GM18499 (cell line): Measurements from ENCODE around the gene APOL6.

ENCODE experiments used
- ATAC-seq: cut with Tn5 transposase; IDR thresholded peaks from one replicate; pipeline ENCODE4 v1.9.1; 2021; ENCODE audit warnings: moderate number of reproducible peaks; ENCODE audit not compliant: insufficient read depth, unreplicated experiment

The APOL6 gene

DNA sequence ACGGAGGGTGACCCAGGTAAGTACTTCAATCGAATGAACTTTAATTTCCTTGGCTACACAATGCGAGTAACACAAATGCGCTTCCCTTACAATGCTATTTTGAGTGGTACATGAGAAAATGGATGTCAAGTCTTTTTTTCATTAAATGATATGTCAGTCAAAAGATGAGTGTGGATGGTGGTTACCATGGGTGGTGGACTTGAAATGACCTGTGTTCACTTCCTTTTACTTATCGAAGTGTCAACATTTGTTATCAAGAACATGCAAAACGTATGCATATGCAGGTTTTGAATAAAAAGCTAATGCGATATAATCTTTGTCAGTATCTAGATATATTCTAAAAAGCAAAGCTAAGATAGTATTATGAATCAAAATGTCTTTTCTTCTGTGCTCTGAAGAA, 60.7 kb downstream of the APOL6 start:
- no peak for ATAC-seq

DNA sequence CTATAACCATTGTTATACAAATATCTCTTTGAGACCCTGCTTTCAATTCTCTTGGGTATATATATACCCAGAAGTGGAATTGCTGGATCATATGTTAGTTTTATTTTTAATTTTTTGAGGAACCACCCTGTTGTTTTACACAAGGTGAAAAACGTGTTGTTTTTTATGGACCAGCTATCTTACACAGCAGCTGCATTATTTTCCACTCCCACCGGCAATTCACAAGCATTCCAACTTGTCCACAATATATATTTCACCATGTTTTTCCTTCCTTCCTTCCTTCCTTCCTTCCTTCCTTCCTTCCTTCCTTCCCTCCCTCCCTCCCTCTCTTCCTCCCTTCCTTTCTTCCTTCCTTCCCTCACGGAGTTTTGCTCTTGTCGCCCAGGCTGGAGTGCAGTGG, 63.1 kb downstream of the APOL6 start:
- no peak for ATAC-seq

- no peak for ATAC-seq
Measured at GRCh38 chr22:35712672-35713071, 64.4 kb downstream of the APOL6 start.

GRCh38 chr22:35717572-35717971, 69.3 kb downstream of the APOL6 start, which contains the start of gene APOL5:
Gene APOL5, plus strand, starts transcription at chr22:35717872. Its CDS starts 0 bp downstream, at chr22:35717872.
- ATAC-seq = no peak
